Measurements from ENCODE around the gene JAZF1.
A peak's percentile ranks its signal among the peaks of the same experiment; 100 is the strongest.
"Not testable (repeated sequence)": the region's sequence is repeated elsewhere in the genome, so short reads cannot be mapped to it uniquely, and the experiment has no call there.

Gene JAZF1

DNA sequence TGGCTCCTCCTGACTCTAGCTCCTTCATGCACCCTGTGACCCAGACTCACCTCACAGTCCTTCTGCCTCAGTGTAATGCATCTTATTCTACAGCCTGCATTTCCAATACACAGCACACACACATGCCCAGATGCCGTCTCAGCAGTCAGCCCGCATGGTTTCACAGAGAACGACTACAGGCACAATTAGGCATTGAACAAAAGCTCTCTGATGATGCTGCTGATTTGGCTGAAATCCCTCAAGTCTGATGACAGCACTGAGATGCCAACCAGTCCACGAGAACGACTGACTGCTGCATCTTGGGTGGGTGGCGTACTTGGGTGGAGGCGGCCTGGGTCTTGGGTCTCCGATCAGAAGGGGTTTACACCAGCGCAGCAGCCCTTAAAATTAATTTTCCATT, 240.3 kb downstream of the JAZF1 start:
- DNase-seq (ENCODE audit: low spot score): no peak

DNA sequence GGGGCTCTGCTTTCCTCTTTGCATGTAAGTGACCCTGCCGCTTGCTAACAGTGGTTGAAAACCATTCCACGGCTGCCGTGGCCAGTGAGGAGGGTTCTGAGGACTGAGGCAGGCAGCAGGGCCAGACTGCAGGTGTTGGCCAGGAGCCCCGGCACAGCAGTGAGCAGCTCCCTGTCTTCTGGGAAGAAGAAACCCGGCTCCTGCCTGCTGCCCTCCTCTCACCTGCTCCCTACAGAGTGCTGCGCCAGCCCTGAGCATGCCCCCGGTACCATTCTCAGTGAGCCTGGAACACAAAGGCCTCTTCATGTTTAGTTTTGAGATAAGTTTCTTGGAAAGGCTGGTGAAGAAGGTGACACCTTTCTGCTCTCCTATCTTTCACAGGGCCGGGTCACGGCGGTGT, 240.7 kb downstream of the JAZF1 start:
- DNase-seq (ENCODE audit: low spot score): no peak

DNA sequence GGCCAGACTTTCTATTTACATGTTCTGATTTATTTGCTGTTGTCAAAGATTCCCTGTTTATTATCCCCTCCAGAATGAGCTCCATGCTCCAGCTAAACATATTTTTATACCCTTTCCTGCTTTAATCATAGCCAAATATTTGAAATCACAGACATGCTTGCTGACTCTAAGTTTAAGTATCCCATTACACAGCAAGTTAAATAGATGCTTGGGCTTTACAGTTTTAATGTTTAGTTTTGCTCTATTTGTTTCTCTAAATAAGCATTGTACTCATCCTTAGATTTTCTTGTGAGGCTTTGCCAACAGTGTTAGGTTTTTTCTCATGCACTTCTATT, 243.9 kb downstream of the JAZF1 start:
- DNase-seq (ENCODE audit: low spot score): no peak

DNA sequence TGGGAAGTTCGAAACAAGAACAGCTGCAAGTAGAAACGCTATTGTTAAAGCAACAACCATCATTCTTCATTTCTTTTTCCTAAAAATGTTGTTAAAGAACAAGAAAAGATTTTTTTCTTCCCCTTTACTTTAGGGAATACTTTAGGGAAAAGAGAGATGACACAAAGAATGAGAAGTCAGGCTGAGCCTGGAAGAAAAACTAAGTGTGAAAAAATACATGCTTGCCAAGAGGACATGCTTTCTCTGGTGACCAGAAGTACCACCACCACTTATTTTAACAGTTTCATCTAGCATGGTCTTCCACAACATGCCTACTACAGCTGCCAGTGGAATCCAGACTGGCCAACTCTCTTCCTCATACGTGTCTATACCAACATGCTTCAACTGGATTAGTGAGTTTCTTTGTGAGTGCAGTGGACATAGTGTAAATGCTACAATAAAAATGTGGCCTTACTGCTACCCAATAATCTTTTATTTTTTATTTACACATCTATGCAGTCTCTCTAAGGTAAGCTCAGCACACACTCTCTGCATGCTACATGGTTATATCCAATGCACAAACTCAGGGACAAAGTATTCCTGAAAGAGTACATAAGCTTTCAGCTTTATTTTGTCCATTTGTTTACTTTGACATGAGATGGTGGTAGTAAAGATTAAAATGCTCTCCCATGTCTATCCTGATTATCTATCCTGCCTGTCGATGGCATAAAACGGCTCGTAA, 244.4 kb downstream of the JAZF1 start:
- no peak for DNase-seq (ENCODE audit: low spot score)

DNA sequence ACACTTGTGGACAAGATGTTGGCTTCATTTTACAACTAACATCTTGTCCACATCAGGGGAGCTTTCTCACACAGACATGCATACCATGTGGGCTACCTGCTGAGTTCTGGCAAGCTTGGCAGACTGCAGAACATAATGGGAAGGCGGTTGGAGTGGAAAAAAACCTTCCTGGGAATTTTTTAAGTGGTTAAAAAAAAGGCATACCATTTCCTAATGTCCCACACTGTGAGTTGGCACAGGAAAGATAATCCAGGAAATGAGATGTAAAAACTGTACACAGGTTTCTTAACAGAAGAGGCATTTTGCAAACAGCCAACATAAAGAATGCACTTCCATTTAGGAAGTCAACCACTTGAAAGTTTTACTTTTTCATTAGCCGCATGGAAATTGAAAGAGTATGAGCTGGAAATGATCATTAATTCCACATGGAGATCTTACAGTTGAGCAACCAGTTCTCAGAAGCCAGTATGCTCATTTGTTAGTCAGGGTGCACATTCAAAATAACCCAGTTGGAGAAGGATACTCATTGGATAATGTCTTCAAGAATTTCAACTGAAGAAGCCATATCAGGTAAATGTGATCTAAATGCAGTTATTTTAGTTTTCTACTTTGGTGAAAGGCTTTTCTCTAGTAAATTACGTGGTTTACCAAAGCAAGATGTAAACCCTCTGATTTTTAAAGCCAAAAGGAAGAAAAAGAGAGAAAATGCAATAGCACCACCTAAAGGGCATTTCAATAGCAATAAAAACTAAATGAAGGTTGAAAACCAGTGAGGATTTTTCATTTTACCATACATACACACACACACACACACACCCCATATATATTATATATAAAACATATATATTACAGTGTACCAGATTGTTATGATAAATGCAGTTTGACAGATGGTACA, 246.7 kb downstream of the JAZF1 start:
- peak; percentile 8 for DNase-seq (ENCODE audit: low spot score)

DNA sequence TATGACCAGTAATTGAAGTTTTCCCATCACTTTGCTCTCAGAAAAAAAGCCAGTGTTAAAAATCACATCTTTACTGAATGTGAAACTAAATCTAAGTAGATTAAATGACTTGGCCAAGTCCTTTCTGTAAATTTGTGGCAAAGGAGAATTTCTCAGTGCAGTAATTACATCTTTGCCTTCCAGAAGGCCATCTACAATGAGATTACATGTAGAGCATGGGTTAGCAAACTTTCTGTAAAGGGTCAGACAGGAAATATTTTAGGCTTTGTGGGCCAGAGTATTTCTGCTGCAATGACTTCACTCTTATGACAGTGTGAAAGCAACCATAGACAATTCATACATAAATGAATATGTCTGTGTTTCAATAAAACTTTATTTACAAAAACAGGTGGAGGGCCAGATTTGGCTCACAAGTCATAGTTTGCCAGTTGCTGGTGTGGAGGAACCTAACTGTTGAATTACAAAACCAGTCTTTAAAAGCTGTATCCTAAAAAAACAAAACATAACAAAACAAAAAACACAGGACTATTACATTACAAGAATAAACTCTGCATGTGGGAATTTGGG, 249.6 kb downstream of the JAZF1 start:
- no peak for DNase-seq (ENCODE audit: low spot score)

DNA sequence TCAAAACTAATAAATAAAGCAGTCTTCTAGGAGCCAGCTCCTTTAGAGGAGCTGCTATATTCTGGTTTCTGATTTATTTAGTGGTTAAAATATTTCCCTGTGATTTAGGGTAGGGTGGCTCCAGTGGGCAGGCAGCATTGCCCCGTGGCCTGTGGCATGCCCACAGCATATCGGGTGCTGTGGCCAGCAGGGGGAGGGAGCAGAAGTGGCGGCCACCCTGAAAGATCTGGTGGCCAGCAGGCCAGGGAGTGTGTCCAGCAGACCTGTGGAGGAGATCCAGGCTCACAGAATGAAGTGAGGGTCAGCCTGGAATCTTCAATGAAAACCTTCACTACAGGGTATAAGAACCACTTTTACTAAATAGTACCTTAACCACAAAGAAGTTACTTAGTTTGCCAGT, 251.5 kb downstream of the JAZF1 start:
- DNase-seq (ENCODE audit: low spot score): no peak

DNA sequence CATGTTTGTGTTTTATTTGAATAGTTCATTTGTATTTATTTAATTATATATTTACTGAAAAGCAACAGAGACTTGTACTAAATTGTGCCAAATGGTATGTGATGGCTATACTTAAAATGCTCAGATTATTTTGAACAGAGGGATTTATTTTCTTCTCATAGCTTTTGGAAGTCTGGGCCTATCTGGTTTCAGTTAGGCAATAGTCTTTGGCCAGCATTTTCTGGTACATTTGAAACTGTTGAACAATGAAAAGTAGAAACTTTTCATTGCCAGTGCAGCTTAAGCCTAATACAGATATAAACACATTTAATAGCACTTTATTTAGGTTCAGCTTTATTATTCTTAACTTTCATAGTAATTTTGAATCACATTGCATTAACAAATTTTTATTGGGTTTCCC, 252.6 kb downstream of the JAZF1 start:
- no peak for DNase-seq (ENCODE audit: low spot score)

DNA sequence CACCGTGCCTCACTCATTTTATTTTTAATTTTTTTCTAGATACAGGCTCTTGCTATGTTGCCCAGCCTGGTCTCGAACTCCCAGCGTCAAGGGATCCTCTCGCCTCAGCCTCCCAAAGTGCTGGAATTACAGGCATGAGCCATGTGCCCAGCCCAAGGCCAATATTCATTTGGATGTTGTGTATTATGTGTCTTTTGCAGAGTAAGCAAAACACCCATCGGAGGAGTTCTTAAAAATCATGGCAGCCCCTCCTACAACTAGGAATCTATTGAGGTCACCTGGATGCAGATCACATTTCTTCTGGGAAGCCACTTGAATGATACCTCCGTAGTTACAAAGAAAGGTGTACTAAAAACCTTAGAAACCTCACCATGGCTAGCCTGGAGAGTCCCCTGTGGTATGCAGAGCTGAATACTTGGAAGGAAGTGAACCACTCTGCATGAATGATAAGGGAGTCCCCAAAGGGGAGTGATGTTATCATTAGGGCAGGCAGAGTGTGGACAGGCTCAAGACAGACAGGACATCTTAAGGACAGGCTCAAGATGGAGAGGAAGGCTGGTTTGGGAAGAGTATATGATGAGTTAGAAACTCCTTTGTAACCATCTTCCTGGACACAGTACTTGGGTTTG, 254.9 kb downstream of the JAZF1 start:
- no peak for DNase-seq (ENCODE audit: low spot score)

DNA sequence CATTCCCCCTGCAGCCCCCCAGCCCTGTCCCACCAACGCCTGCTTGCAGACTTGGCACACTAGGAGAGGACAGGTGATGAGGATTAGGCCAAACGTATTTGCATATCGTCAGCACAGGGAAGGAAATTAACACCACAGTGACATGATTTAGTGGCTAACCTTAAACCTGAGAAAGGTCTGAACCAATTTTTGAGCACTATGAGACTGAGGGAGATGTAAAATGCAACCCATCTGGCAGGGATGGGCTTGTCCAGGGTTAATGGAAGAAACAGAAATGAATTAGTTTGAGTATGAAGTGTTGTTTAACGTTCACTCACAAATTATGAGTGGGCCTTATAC, 257.0 kb downstream of the JAZF1 start:
- no peak for DNase-seq (ENCODE audit: low spot score)

DNA sequence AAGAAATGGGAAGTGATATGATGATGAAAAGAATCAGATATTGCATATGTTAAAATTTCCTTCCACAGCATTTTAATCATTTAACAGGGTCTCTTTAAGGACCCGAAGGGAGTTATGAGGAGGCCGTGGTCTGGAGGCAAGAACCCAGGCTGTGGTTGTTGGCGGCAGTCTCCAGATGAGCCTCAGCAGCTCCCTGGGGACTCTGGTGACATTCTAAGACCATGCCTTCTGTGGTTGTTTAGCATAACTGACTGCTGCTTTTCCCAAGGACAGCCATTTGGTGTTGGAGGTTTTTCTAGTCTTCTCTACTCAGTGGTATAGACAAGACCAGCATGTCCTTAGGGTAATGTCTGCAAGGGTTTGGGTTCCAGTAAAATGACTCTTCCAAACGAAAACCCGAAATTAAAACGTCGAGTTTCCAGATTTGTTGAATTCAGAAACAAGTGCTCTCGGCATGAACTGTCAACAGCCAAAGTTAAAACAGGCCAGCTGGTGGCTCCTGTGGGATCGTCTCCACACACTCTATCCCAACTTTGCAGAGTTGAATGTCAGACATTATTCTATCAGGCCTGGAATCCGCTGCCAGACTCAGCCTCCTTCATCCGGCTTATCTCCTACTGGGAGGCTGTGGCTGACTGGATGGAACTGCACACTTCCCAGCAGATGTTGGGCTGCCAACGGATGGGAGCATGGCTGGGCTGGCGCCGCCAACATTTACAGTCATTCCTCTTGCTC, 257.5 kb downstream of the JAZF1 start:
- no peak for DNase-seq (ENCODE audit: low spot score)

DNA sequence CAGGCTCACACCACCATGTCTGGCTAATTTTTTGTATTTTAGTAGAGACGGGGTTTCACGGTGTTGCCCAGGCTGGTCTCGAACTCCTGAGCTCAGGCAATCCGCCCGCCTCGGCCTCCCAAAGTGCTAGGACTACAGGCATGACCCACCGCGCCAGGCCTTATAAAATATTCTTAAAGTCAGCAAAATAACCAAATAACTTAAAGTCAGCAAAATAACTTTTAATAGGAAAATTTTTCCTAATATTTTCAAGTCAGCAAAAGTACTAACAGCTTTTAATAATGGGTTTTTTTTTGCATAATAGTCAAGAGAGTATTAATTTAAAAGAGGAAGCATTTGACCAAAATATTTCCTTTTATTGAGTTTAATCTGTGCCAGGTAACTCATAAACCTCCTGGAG, 258.2 kb downstream of the JAZF1 start:
- DNase-seq (ENCODE audit: low spot score): not testable (repeated sequence)

DNA sequence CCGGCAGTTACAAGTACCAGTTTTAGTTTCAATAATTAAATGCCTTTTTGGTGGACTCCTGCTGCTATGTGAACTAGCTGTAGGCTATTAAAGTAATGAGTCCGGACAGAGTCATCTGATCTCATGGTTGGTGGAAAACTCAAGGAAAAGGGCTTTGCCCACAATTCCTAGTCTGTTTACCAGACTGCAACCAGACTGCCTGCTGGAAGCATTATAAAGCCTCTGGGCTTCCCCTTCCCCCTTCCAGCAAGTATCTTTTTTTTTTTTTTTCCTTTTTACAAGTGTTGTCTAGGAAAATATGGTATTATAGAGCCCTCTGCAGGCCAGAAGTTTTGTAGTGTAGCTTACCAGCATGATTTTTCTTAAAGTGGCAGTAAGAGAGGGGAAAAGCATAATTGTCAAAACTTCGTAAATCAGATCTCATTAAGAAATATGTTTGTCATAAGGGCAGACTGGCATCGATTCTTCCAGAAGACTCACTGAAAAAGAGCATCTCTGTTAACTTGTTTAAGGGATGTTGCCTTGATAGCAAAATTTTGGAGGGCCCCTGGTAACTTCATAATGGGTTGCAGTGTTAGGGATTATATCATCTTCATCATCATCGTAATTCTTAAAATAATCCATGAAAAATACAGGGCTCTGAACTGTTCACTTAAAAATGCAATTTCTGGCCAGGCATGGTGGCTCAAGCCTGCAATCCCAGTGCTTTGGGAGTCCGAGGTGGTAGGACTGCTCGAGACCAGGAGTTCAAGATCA, 259.3 kb downstream of the JAZF1 start:
- DNase-seq (ENCODE audit: low spot score): peak; percentile 79

DNA sequence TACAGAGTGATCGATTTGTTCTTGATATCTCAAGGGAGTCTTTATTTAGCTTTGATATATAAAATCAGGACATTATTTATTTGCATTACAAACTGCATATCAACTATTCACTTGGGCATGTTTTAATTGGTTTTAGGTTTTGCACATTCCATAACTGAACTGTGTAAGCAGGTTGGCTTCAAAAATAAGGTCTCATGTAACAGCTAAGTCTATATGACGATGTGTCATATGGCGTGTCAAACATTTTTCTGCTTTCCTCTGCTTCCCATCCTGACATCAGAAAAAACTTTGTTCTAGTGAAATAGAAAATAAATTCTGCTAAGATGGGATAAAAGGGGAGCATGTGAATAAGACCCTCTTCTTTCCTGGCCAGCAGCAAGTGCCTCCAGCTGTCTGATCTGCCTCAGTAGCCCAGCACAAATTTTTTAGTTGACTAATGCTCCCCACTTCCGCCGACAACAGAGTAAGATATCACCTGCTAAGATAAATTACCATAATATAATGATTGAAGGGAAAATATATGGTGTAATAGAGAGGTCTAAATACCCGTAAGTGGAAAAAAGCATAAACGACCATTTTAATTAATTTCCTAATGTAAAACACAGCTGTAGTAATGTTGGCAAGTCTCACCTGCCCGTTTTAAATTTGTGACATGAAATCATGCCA, 260.2 kb downstream of the JAZF1 start:
- no peak for DNase-seq (ENCODE audit: low spot score)

DNA sequence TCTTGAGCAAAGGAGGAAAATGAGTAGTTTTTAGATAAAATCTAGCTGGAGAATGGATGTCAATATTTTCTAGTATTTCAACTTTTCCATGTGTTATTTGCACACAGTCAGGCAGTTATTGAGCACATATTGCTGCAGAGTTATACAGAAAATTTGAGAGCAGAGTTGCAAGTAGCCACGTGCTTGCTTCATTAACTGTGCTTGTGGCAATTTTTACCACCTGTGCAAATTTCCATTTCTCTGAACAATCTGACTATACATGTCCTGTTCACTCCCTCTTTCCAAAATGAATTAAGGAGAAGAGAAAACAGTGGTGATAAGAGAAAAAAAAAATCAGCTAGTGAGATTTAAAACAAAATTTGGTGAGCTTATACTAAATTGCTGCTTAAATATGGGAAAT, 262.1 kb downstream of the JAZF1 start:
- DNase-seq (ENCODE audit: low spot score): no peak

DNA sequence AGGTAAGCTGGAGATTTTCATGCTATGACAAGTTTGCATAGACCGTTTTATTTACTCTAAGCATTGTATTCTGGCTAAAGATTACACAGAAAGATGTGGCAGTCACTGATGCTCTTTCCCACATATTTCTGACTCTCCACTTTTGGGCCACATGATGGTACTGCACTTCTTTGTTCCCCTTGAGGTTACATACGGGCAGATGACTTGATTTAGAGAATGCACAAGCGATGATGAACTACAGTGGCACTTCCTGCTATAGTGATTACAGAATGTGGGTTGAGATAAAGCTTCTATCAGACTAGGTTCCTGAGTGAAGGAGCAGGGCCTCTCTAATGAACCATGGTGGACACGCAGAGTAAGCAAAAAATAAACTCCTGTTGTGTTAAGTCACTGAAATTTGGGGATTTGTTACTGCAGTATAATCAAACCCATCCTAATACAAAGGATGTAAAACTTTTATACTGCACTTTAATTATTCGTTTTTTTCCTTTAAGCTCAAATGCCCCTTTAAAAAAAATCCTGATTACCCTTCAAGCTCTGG, 262.8 kb downstream of the JAZF1 start:
- DNase-seq (ENCODE audit: low spot score): peak; percentile 32

DNA sequence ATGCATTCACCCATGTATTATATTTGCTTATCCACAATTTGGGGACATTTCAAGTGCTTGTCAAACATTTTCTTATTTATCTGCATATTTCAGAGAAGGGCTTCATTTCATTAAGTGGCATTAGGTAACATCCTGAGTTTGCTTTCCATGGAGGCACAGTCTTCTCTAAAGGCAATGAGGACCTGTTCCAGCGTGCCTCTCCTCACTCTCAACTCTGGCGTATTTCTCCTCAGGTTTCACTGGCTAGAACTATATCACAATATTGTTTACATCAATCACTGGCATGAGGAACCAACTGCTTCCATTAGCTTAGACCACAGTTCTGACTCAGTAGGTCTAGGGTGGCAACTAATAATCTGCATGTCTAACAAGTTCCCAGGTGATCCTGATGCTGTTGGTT, 263.5 kb downstream of the JAZF1 start:
- no peak for DNase-seq (ENCODE audit: low spot score)

DNA sequence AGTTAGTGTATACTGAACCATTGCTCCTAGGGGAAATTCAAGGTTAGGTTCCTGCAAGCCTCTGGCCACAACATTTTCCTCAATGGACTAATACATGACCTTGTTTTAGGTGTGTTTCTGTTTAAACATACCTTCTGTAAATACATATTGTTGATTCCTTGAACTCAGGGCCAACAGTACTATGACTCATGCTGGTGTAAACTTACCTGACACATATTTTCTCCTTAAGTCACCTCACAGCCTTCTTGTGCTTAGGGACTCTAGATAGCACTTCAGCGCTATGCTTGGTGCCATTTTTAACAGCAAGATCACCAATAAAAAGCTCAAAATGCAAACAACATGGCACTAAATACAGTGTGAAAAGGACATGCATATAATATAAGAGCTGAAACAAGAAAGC, 264.2 kb downstream of the JAZF1 start:
- DNase-seq (ENCODE audit: low spot score): no peak

DNA sequence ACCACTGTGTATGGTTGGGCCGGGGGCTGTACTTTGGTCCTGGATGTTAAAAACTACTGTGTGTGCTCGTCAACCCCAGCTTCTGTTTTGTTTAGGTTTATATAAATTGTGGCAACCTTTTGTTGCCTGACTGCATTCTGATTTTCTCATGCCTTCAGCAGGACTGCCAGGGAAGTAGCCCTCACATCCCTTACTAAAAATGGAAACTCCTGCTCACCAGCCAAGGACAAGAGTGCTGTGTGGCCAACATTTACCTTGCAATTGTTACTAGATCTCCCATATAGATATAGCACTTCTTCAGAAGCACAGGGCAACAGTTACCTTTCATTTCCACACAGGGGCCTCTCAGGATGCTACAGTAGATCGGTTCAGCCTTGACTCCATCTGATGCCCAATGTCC, 266.2 kb downstream of the JAZF1 start:
- DNase-seq (ENCODE audit: low spot score): no peak

DNA sequence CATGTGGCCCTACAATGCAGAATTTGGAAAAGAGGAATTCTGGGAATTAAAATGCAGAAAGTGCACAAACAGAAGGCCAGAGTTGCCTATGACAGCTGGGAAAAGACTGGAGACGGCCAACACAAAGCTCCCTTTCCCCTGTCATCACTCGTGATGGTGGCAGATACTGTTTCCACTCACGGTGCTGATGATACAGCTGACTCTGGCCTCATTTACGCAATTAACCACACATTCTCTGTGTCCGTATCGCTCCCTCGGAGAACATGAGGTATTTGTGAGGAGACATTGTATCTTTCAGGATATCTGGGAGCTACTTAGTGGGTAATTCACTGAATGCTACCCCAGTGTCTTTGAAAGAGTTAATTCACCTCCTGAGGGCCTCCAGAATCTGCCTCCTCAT, 267.8 kb downstream of the JAZF1 start:
- no peak for DNase-seq (ENCODE audit: low spot score)

DNA sequence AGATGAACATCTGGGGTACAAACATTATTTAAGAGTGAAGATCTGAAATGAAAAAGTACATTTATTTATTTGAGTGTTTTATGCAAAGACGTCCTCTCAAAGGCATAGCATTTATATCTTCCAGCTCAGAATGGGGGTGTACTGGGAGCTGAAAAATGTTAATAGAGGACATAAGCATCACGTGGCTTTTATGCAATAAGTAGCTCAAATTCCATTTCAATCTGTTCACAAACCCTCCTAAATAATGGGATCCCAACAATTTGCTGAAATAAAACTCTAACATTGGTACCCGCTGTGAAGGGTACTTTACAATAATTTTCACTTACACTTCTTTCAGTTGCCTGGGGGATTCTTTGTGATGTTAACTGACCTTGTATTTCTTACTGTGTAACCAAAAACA, 268.7 kb downstream of the JAZF1 start:
- no peak for DNase-seq (ENCODE audit: low spot score)

Data from SW480 (cell line).